IgD-negative memory B cell (primary cell): ENCODE results near the gene INMT. TPM values are rescaled to one million over a fixed set of nuclear protein-coding genes. Genes with fewer than 3 reads are reported as not detected.
"Not testable (repeated sequence)": the region's sequence is repeated elsewhere in the genome, so short reads cannot be mapped to it uniquely, and the experiment has no call there.

Source experiments
- H3K27ac Mint-ChIP-seq, 3 donors: one replicate each; pipeline ENCODE4 v1.8.0; 2020 to 2022; ENCODE audit warnings: mild to moderate bottlenecking in 3 of 3, mixed read lengths in 3 of 3, moderate library complexity in 1 of 3
- H3K27me3 Mint-ChIP-seq: one replicate; pipeline ENCODE4 v1.8.0; 2021; ENCODE audit warnings: mixed read lengths
- H3K36me3 Mint-ChIP-seq: one replicate; pipeline ENCODE4 v1.8.0; 2020; ENCODE audit warnings: mild to moderate bottlenecking, mixed read lengths
- H3K4me1 Mint-ChIP-seq, 3 donors: one replicate each; pipeline ENCODE4 v1.8.0; 2020 to 2022; ENCODE audit warnings: mixed read lengths in 3 of 3, mild to moderate bottlenecking in 1 of 3
- H3K4me3 Mint-ChIP-seq, 4 donors: one replicate each; pipeline ENCODE4 v1.8.0; 2020 to 2022; ENCODE audit warnings: mild to moderate bottlenecking in 4 of 4, mixed read lengths in 4 of 4, moderate library complexity in 3 of 4
- H3K9me3 Mint-ChIP-seq, 3 donors: one replicate each; pipeline ENCODE4 v1.8.0; 2020 to 2021; ENCODE audit warnings: mixed read lengths in 3 of 3, mild to moderate bottlenecking in 1 of 3
- polyA plus RNA-seq: library from polyadenylated mRNA; unstranded; fragments of 300-500 nt; fragmentation: Illumina TruSeq; gene quantifications from one replicate; pipeline ENCODE4 v1.2.3, GENCODE V29; 2021

Gene INMT
- polyA plus RNA-seq, 1 donor from 2014 or later, result not detected

- peaks cover 13 to 19% (median 13%) of the 10 kb centered on the region in 3 donors for H3K9me3 Mint-ChIP-seq
- not testable (repeated sequence) for H3K36me3 Mint-ChIP-seq, H3K27ac Mint-ChIP-seq
Observed at GRCh38 chr7:30719434-30719833, 32.5 kb upstream of the INMT start.

GRCh38 chr7:30721211-30721610 lies 30.7 kb upstream of the INMT start:
- peaks cover 0 to 3% (median 0%) of the 10 kb centered on the region in 3 donors for H3K4me1 Mint-ChIP-seq
- peaks cover 13 to 19% (median 13%) of the 10 kb centered on the region in 3 donors for H3K9me3 Mint-ChIP-seq
- H3K4me3 Mint-ChIP-seq, result no peak overlapping the region
- H3K36me3 Mint-ChIP-seq, result peaks cover 8% of the 10 kb centered on the region
- peaks cover 2% of the 10 kb centered on the region for H3K27me3 Mint-ChIP-seq
- no peak overlapping the region for H3K27ac Mint-ChIP-seq

More at GRCh38 chr7:30719434-30719833, 32.5 kb upstream of the INMT start:
- H3K27me3 Mint-ChIP-seq, H3K4me1 Mint-ChIP-seq, H3K4me3 Mint-ChIP-seq: not testable (repeated sequence)

- Mint-ChIP-seq H3K4me1 (peaks cover 4 to 7% (median 5%) of the 10 kb centered on the region in 3 donors), H3K9me3 (peaks cover 12 to 19% (median 13%) of the 10 kb centered on the region in 3 donors), H3K4me3 (no peak overlapping the region), H3K36me3 (peaks cover 4% of the 10 kb centered on the region), H3K27ac (no peak overlapping the region), H3K27me3 (peaks cover 4% of the 10 kb centered on the region)
Observed at GRCh38 chr7:30722187-30722586, 29.7 kb upstream of the INMT start.

GRCh38 chr7:30722671-30723070 lies 29.3 kb upstream of the INMT start:
- H3K27me3 Mint-ChIP-seq, result peaks cover 4% of the 10 kb centered on the region
- H3K27ac Mint-ChIP-seq, result no peak overlapping the region
- peaks cover 7 to 12% (median 8%) of the 10 kb centered on the region in 3 donors for H3K4me1 Mint-ChIP-seq
- H3K4me3 Mint-ChIP-seq, result peak overlapping the region in 1 of 4 donors; percentile 13
- H3K36me3 Mint-ChIP-seq, result peaks cover 4% of the 10 kb centered on the region
- H3K9me3 Mint-ChIP-seq, result peaks cover 10 to 19% (median 13%) of the 10 kb centered on the region in 3 donors

- Mint-ChIP-seq H3K27ac (no peak overlapping the region), H3K4me3 (no peak overlapping the region), H3K9me3 (peaks cover 0 to 9% (median 5%) of the 10 kb centered on the region in 3 donors), H3K36me3 (no peaks in the 10 kb centered on the region), H3K27me3 (peaks cover 2% of the 10 kb centered on the region), H3K4me1 (peaks cover 11 to 21% (median 14%) of the 10 kb centered on the region in 3 donors)
Observed at GRCh38 chr7:30723776-30724175, 28.2 kb upstream of the INMT start.

GRCh38 chr7:30726296-30727006 lies 25.5 kb upstream of the INMT start:
- peaks cover 12 to 23% (median 17%) of the 10 kb centered on the region in 3 donors for H3K4me1 Mint-ChIP-seq
- H3K4me3 Mint-ChIP-seq, result peak overlapping the region; percentile 11 to 89 (median 74)
- H3K27ac Mint-ChIP-seq, result no peak overlapping the region

GRCh38 chr7:30727061-30727945 lies 24.6 kb upstream of the INMT start:
- H3K36me3 Mint-ChIP-seq, result no peaks in the 10 kb centered on the region
- H3K4me1 Mint-ChIP-seq, result peaks cover 12 to 23% (median 17%) of the 10 kb centered on the region in 3 donors

More at GRCh38 chr7:30726296-30727006, 25.5 kb upstream of the INMT start:
- H3K9me3 Mint-ChIP-seq, result no peaks in the 10 kb centered on the region
- no peaks in the 10 kb centered on the region for H3K36me3 Mint-ChIP-seq
- H3K27me3 Mint-ChIP-seq, result peaks cover 4% of the 10 kb centered on the region

GRCh38 chr7:30728591-30729100 lies 23.3 kb upstream of the INMT start:
- Mint-ChIP-seq H3K4me1 (peaks cover 12 to 23% (median 17%) of the 10 kb centered on the region in 3 donors), H3K36me3 (no peaks in the 10 kb centered on the region), H3K27ac (no peak overlapping the region), H3K27me3 (peaks cover 7% of the 10 kb centered on the region), H3K4me3 (no peak overlapping the region), H3K9me3 (no peaks in the 10 kb centered on the region)

More at GRCh38 chr7:30727061-30727945, 24.6 kb upstream of the INMT start:
- Mint-ChIP-seq H3K27ac (peak overlapping the region in 1 of 3 donors; percentile 10), H3K9me3 (no peaks in the 10 kb centered on the region), H3K4me3 (peak overlapping the region; percentile 11 to 89 (median 74)), H3K27me3 (peaks cover 4% of the 10 kb centered on the region)

- no peaks in the 10 kb centered on the region for H3K36me3 Mint-ChIP-seq
- peaks cover 7% of the 10 kb centered on the region for H3K27me3 Mint-ChIP-seq
- H3K4me1 Mint-ChIP-seq, result peaks cover 12 to 23% (median 17%) of the 10 kb centered on the region in 3 donors
- H3K27ac Mint-ChIP-seq, result no peak overlapping the region
- H3K4me3 Mint-ChIP-seq, result no peak overlapping the region
- H3K9me3 Mint-ChIP-seq, result no peaks in the 10 kb centered on the region
Observed at GRCh38 chr7:30729642-30730041, 22.3 kb upstream of the INMT start.

- Mint-ChIP-seq H3K9me3 (no peaks in the 10 kb centered on the region), H3K27me3 (peaks cover 9% of the 10 kb centered on the region), H3K4me3 (no peak overlapping the region), H3K4me1 (peaks cover 12 to 23% (median 17%) of the 10 kb centered on the region in 3 donors), H3K36me3 (no peaks in the 10 kb centered on the region), H3K27ac (no peak overlapping the region)
Observed at GRCh38 chr7:30730097-30730496, 21.8 kb upstream of the INMT start.

GRCh38 chr7:30730996-30731395 lies 20.9 kb upstream of the INMT start:
- no peaks in the 10 kb centered on the region for H3K36me3 Mint-ChIP-seq
- H3K27me3 Mint-ChIP-seq, result peaks cover 10% of the 10 kb centered on the region
- peaks cover 12 to 23% (median 14%) of the 10 kb centered on the region in 3 donors for H3K4me1 Mint-ChIP-seq
- no peaks in the 10 kb centered on the region for H3K9me3 Mint-ChIP-seq
- no peak overlapping the region for H3K27ac Mint-ChIP-seq
- no peak overlapping the region for H3K4me3 Mint-ChIP-seq

GRCh38 chr7:30731581-30731980 lies 20.4 kb upstream of the INMT start:
- Mint-ChIP-seq H3K36me3 (no peaks in the 10 kb centered on the region), H3K4me3 (no peak overlapping the region), H3K9me3 (no peaks in the 10 kb centered on the region), H3K4me1 (peaks cover 12 to 22% (median 14%) of the 10 kb centered on the region in 3 donors), H3K27me3 (peaks cover 8% of the 10 kb centered on the region), H3K27ac (no peak overlapping the region)

GRCh38 chr7:30732606-30733005 lies 19.3 kb upstream of the INMT start:
- H3K4me1 Mint-ChIP-seq, result peaks cover 9 to 12% (median 10%) of the 10 kb centered on the region in 3 donors
- peak overlapping the region in 1 of 3 donors; percentile 23 for H3K27ac Mint-ChIP-seq
- peaks cover 8% of the 10 kb centered on the region for H3K27me3 Mint-ChIP-seq
- H3K36me3 Mint-ChIP-seq, result no peaks in the 10 kb centered on the region
- no peak overlapping the region for H3K4me3 Mint-ChIP-seq
- no peaks in the 10 kb centered on the region for H3K9me3 Mint-ChIP-seq

GRCh38 chr7:30733216-30733615 lies 18.7 kb upstream of the INMT start:
- no peak overlapping the region for H3K4me3 Mint-ChIP-seq
- no peak overlapping the region for H3K27ac Mint-ChIP-seq
- H3K36me3 Mint-ChIP-seq, result no peaks in the 10 kb centered on the region
- H3K27me3 Mint-ChIP-seq, result peaks cover 8% of the 10 kb centered on the region
- H3K4me1 Mint-ChIP-seq, result peaks cover 4 to 12% (median 10%) of the 10 kb centered on the region in 3 donors
- no peaks in the 10 kb centered on the region for H3K9me3 Mint-ChIP-seq

GRCh38 chr7:30733691-30734090 lies 18.2 kb upstream of the INMT start:
- Mint-ChIP-seq H3K27me3 (peaks cover 8% of the 10 kb centered on the region), H3K36me3 (no peaks in the 10 kb centered on the region), H3K4me1 (peaks cover 4 to 10% (median 9%) of the 10 kb centered on the region in 3 donors), H3K9me3 (no peaks in the 10 kb centered on the region), H3K4me3 (no peak overlapping the region), H3K27ac (no peak overlapping the region)
